AG20443 (cell line): ENCODE results near the gene KRT76.
A peak's percentile ranks its signal among the peaks of the same experiment; 100 is the strongest.

Source experiments
- DNase-seq: peaks from one replicate; pipeline ENCODE4 v3.0.0; 2012; ENCODE audit warnings: low spot score, mixed read lengths

The KRT76 gene

DNA sequence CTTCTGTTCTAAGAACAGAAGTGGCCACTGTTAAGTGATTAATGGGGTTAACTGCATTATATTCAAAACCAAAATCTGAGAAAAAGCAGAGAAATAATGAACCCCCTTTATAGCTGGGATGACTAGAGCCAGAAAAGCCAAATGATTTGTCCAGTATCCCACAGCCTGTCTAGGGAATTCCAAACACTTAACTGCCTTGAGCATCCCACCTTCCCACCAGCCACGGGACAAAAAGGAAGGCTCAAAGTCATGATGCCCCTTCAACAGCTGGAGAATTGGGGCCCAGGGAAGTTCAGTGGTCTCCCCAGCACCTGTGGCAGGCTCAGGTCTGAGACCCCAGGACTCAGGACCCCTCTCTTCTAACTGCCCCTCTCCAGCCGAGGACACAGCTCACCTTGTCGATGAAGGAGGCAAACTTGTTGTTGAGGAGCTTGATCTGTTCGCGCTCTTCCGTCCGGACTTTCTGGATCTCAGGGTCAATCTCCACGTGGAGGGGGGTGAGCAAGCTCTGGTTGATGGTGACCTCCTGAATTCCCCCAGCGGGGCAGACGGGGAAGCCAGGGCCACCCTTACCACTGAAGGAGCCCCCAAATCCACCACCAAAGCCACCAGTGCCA is 36.2 kb upstream of the KRT76 start:
- DNase-seq = no peak

DNA sequence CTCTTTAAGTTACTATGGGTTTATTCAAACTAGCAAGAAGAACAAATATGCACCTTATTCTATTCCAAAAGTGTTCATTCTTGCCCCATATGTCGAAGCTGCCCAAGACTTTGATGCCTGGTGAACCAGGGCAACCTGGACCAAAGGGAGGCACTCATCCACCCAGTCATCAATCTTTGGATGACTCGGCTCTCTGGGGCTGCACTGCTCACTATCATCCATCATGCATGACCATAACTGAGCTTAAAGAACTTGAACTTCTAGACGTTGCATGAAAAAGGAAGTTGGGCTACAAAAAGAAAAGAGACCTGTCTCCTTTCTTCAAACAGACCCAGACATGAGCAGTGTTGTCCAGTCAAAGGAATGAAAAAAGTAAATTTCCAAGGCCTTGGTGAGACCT is 35.6 kb upstream of the KRT76 start:
- no peak for DNase-seq

DNA sequence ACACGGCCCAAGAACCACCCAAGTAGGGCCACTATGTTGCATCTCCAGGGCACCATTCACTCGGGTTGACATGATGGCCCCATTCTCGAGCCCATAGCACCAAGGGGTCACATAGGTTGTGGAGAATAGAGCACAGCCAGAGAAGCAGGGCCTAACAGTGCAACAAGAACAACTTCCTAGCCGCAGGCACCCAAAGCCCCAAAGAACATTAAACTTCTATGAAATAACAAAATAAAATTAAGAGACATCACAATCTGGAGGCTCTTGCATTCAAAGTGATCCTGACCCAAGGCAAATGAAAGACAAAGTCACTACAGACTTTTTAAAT is 34.9 kb upstream of the KRT76 start:
- no peak for DNase-seq

DNA sequence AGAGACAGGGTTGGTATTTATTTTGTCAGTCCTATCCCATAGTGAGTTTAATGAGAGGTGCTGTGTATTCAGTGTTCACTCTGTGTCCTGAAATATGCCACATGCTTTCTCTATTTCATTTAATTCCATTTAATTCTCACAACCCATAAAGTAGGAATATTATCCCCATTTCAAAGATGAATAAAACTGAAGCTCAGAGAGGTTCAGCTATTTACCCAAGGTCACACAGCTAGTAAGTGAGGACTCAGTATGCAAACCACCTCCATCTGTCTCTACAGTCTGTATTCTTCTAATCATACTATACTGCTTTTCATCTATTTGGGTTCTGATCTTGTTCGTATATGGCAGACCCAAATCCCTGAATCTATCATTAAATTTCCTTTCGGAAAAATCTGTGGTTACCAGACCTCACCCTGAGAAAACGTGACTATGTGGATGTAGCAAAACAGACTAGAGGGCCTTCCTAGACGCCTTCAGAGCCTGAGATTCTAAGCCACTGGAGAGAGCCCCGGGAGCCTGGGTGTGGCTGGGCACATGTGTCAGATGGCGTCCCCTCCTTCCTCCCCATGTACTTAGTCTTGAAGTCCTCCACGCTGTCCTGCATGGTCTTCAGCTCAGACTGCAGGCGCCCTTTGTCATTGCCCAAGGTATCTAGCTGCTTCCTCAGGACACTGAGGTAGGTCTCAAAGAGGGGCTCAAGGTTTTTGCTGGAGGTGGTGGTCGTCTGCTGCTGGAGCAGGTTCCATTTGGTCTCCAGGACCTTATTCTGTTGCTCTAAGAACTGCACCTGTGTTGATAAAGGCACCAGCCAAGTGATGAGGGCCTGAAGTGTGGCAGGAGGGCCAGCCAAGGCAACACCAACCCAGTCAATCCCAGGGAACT is 34.3 kb upstream of the KRT76 start:
- no peak for DNase-seq

DNA sequence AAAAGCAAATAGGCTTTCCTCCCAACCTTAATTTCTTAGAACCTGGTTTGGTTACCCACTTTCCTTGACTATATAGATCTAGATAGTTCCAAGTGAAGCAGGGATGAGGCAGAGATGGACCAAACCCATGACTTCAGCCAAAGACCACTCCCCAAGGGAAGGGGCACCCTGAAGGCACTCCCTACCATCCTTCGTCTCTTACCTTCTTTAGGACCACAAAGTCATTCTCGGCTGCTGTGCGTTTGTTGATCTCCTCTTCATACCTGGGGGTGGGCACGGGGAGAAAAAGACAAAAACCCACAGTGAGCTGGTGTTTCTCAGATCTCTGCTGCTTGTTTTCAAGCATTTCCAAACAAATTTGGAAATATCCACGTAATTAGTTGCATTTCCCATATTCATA is 33.4 kb upstream of the KRT76 start:
- no peak for DNase-seq

DNA sequence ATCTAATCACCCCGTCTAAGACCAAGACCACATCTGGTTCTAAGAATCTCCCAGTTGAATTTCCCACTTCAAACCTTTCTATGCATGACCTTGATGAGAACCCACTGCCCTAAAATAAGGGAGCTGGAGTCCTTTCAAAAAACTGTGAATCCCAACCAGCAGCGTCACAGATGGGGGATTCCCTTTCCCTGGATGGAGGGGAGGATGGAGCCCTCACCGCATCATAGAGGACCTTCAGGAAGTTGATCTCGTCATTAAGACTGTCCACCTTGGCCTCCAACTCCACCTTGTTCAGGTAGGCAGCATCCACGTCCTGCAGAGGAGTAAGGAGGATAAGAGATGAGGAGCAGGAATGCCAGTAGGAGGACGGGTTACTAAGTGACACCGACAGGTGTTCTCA is 32.0 kb upstream of the KRT76 start:
- DNase-seq = no peak

DNA sequence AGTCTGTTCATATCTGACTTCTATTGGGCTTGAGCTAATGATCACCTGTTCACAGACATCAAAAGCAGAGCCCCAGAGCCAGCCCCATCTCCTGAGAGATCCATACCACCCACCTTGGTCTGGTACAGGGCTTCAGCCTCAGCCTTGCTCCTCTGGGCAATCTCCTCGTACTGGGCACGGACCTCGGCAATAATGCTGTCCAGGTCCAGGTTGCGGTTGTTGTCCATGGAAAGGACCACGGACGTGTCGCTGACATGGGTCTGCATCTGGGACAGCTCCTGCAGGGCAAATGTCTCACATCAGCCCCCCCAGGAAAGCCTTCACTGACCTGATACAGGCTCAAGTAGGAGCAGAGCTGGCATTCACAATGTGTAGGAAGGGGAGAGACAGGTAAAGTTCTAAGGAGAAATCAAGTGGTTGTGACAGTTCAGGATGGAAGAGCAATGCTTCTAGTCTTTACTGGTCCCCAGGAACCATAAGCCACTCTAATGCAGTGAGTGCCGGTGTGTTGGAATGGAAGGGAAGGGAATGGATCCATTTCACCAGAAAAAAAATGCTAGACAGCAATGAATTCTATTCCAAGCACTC is 31.5 kb upstream of the KRT76 start:
- DNase-seq = no peak

DNA sequence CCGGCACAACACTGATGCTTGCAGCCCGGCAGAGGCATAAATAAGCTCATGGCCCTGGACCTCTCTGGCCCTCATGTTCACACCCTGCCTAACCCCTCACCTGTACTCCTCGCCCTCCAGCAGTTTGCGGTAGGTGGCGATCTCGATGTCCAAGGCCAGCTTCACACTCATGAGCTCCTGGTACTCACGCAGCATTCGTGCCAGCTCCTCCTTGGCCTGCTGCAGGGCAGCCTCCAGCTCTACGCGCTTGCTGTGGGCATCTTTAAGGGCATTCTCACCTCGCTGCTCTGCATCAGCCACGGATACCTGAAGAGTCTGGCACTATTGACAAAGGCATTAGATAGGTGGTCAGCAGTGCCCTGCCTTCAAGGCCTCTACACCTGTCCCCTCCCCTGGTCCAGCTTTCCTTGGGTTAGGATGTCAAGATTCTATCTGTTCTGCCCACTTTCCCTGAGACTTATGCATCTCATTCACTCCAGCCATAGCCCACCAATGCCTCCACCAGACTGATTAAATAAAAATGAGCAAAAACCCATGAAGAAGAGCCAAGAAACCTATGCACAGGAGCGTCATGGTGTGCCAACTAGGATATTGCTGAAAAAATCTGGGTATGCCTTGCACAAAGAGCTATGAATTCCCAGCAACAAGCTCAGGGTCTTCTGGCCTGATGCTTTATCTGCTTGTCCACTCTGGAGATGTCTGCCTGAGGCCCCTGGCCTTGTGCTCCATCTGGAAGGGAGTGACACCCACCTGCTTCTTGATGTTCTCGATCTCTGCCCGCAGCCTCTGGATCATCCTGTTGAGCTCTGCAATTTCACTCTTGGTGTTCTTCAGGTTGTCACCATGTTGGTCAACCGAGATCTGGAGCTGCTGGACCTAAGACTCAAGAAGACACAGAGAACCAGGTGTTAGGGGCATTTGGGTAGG is 30.7 kb upstream of the KRT76 start:
- DNase-seq = no peak

DNA sequence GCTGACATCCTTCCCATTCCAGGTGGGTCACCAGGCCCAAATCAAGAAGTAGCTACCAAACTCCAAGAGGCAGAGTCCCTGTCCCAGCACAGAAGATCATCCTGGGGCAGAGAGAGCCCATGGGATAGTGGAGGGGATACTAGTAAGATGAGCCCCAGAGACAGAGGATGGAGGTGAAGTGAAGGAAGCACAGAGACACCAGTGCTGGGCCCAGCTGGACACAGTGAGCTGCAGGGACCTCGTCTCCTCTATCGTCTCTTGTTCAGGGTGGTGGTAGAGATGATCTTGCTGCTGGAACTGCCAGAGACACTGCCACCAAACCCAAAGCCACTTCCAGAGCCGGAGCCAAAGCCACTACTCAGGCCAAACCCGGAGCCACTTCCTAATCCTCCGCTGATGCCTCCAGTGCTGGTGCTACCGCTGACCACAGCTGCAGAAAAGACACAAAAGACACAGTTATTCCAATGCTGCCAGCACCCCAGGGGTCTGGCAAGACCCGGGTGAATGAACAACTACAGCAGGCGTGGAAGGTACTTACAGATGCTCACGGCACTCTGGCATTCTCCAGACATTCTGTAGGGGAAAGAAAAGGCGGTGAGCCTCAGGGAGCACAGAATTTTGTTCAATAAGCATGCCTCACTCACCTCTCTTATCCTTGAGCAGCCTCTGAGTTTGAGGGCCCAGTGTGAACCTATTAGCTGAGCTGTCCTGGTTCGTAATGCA is 29.8 kb upstream of the KRT76 start:
- DNase-seq = no peak

DNA sequence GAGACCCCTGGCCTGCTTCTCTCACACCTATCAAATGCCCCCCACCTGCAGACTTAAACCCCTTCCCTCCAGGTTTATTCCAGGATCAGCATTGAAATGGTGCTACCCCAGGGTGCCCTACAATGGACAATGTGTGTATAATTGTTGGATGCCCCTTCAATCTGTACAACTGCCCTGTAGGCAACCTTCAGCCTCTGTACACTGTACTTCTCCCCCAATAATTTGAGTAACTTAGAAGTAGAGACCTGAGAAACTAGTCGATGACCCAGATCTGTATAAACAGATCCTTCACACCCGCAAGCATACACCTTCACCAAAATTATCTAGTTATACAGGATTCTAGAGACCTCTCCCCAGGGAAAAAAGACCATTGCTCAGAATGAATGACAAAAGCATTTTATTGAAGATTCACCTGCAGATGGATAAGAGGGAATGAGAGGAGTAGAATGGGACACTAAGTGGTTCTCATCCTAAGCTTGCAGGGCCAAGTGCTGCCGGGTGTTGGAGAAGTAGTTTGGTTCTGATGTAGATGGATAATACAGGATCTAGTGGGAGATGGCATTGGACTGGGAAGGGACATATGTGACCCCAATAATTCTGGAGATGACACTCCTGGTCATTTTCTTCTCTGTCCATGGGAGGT is 29.1 kb upstream of the KRT76 start:
- no peak for DNase-seq

DNA sequence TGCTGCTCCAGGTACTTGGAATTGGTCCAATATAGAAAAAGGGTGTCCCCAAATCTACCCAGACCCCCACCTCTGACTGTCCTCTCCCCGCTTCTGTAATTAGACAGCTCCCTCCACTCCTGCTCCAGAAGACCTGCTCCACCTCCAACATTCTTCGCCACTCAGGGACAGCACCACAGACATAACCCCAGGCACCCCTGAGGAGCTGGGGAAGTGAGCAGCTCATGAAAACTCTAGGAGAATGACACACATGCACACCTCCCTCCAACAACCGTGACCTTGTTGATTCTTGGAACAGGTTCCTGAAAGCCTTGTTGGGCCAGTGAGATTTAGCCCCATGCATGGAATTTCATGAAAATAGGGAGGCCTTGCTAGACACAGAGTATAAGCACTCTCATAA is 28.6 kb upstream of the KRT76 start:
- DNase-seq = no peak

DNA sequence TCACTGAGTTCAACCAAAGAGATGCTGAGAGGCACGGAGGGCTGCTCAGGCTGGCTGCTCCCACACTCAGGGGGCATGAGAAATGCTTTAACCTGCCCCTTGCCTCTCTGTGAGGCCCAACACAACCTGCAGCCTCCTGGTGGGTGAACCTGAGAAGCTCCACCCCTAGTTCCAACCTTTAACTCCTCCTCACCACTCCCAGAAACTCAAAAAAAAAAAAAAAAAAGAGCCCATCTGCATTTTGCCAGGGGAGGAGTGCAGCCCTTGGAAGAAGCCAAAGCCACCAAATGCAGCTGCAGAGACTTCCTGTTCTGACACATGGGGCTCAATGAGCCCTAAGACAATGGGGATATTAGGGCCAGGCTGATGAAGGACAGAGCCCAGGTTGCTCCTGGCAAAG is 27.9 kb upstream of the KRT76 start:
- DNase-seq = no peak

DNA sequence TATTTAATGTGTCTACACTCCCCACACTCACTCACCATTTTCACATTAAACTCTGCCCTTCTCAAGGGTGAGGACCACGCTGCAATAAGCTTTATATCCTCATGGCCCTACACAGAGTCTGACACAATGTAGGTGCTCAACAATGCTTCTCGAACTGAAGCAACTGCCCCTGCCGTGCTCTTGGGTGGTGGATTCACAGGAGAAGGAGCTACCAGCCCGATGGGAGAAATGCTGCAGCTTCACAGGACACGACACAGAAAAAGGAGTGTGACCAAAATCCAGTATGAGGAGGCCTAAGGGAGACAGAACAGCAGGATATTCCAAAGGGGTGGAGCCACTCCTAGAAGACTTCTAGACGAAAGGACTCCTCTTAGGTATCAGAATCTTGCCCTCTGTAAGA is 25.3 kb upstream of the KRT76 start:
- no peak for DNase-seq

DNA sequence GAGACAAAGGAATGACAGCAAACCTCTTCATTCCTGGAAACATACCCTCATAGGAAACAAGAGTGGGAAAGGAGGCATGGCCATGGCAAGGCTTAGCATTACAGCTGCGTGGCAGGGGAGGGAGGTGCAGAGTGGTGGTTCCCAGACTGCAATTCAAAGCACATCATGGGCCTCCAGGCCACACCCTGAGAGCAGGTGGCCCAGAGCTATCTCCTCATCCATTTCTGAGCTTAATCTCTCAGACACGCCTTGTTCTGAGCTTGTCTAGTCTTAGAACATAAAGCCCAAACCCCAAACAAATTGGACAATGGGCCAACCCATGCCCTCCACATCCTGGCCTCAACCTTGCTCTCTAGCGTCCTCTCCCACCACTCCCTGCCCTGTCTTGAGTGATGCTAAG is 24.6 kb upstream of the KRT76 start:
- no peak for DNase-seq

DNA sequence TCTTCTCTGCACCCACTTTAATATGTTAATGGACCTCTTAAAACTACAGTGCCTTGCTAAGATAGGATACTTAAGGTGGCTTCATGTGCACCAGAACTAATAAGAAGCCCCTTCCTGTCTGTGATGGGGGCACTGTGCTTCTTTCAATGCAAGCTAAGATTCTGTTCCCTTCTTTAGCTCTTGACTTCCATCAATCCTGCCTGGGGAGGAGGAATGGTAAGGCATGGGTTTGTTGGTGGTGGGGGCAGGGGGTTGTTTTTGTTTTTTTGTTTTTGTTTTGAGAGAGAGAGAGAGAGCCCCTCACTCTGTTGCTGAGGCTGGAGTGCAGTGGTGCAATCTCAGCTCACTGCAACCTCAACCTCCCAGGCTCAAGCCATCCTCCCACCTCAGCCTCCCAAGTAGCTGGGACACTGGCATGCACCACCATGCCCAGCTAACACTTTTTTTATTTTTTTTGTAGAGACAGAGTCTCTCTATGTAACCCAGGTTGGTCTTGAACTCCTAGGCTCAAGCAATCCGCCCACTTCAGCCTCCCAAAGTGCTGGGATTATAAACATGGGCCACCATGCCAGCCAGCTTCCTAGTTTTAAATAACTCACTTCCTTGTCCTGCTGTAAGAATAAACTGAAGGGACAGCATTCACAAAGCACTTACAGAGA is 23.2 kb upstream of the KRT76 start:
- no peak for DNase-seq

DNA sequence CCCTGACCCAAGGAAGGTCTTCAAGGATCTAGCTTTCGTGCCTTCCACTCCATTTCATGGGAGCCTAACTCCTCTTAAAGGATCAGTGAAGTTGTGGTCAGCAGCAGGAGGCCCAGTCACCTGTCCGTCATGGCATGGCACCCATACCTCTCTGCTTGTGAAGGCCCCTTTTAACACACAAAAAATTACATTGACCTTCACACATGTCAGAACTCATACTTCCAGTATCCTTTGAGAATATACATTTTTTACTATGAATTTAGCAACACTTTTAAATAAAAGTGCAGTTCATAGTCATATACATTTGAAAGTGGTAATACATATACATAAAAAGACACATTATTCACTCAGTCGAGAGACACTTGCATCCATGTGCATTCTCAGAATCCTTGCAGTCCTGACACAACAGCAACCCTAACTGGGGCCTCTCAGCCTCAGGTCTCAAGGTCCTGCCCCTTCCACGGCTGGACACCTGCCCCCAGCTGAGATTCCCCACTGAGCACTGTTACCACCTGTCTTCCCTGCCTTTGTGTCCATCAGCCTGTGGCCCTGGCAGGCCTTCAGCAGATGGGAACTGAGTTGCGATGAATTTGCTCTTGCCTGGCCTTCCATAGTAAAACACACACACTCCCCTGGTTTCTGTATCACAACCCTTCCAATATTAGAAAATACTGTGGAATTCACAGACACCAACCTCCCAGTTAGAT is 22.5 kb upstream of the KRT76 start:
- DNase-seq = no peak

DNA sequence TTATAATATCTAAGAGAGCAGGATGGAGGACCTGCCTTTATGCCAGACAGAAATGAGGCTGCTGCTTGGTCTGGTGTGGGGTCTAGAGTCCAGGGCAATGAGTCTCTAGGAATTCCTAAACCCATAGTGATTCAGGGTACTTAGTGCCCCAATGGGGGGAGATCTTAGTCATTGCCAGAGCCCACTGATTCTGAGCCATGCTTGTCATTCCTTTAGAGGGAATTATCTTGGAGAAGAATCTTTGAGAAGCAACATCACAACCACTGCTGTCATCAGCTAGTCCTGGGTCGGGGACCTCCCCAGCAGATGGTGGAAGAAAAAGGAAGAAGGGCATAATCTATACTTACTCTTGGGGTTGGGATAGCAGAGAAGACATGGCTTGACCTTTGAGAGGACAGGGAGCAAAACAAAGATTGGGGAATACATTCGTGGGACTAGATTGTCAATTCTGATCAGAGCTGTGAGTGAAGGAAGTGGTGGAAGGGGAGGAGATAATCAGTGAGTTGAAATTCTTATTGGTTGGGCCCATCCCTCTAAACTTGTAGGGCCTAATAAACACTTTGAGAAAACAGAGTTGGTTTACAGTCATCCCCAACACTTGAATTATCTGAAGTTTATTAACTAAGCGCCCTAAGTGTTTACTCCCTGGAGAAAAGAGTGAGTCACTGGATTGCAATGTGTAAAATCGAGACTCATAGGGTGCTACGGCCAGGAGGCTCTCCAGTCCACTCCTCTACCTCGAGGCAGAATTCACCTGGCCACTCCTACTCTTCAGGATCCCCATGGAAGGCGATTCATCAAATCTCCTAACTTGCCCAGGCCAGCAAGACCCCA is 21.7 kb upstream of the KRT76 start:
- no peak for DNase-seq

DNA sequence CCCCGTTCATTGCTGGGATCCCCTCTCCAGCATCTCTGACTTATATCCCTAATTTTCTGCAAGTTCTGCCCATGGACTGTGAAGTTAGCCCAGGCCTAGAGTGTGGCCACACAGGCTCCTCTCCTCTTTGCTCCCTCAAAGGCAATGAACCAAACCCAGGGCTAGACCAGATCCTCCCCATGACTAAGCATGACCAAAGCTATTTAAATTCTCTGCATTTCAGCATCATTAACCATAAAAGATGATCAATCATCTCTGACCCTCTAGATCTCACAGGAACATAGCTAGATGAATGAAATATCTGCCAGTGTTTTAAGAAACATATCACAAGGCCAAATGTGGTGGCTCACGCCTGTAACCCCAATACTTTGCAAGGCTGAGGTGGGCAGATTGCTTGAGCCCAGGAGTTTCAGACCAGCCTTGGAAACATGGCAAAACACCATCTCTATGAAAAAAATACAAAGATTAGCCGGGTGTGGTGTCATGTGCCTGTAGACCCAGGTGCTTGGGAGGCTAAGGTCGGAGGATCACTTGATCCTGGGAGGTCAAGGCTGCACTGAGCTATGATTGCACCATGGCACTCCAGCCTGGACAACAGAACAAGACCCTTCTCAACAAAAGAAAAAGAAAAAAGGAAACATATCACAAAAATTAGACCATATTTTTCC is 21.0 kb upstream of the KRT76 start:
- peak; percentile 83 for DNase-seq

DNA sequence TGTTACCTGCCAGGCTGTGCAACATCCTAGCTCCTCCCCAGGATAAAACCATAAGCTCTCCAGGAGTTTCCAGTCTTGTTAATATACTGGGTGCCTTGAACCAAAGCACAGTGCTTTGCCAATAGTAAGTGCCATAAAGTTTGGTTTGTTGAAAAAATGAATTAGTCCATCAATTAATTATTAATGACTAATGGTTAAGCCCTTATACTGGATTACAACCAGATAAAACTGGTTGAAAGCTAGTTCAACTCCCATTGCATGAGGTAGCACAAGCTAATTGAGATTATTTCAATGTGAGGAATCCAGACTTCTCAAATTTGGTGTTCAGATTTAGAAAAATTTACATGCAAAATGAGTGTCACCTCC is 20.4 kb upstream of the KRT76 start:
- DNase-seq = no peak
